ENCODE results near the gene A4GALT. TPM values are rescaled to one million over a fixed set of nuclear protein-coding genes. Genes with fewer than 3 reads are reported as not detected.

A4GALT gene
- total and polyA plus RNA-seq, 2 experiments from 2014 or later = 2.2 to 4.4 TPM

DNA sequence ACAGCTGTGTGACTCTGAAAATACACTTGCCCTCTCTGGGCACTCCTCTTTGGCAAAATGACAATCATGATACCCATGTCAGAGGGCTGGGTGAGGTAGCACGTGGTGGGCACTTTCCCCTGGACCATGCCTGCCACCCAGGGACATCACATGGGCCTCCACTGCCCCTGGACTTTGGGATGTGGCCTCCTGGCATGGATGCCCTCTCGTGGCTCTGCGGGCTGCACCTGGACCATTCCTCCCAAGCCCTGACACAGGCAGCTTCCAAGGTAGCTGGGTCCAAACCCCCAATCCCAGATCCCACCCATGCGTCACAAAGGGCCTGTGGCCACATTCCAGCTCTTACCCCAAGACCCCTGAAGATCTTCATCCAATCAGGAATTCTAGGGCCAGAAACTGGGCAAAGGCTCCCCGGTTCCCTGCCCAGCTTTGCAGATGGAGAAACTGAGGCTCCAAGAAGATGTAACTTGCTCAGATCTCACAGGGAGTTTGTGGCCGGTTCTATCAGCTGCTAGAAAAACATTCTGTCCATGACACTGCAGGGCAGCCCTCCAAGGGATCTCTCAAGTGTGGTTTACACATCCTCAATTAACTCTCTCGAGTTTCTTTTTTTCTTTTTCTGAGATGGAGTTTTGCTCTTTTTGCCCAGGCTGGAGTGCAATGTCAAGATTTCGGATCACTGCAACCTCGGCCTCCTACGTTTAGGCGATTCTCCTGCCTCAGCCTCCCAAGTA is 36.0 kb downstream of the A4GALT start:
- 74% methylated on average over 11 of the region's 11 CpGs for WGBS (ENCODE audit: low lambda C conversion rate, missing lambda C conversion rate)
- Histone ChIP-seq H3K27me3 (no peaks in the 10 kb centered on the region), H2AFZ (no peak overlapping the region), H3K36me3 (replicated peaks; ENCODE audit: insufficient read depth, low read depth) (no peaks in the 10 kb centered on the region), H3K27ac (no peak overlapping the region), H4K20me1 (ENCODE audit: insufficient read depth, poor library complexity, severe bottlenecking) (no peaks in the 10 kb centered on the region), H3K4me1 (ENCODE audit: insufficient read depth) (peaks cover 55% of the 10 kb centered on the region), H3K79me2 (no peaks in the 10 kb centered on the region), H3K9me2 (replicated peaks; ENCODE audit: insufficient read depth) (no peaks in the 10 kb centered on the region), H3K9me3 (ENCODE audit: low read depth) (no peaks in the 10 kb centered on the region), H3K4me2 (no peak overlapping the region), H3K4me3 (no peak overlapping the region)
- TF ChIP-seq EZH2 (IDR thresholded peaks at IDR 0.05; ENCODE audit: borderline replicate concordance) (no peak), EZH2phosphoT487 (IDR thresholded peaks at IDR 0.05; ENCODE audit: low read depth, severe bottlenecking, unreplicated experiment) (no peak)
- TF ChIP-seq, protein P1, sequence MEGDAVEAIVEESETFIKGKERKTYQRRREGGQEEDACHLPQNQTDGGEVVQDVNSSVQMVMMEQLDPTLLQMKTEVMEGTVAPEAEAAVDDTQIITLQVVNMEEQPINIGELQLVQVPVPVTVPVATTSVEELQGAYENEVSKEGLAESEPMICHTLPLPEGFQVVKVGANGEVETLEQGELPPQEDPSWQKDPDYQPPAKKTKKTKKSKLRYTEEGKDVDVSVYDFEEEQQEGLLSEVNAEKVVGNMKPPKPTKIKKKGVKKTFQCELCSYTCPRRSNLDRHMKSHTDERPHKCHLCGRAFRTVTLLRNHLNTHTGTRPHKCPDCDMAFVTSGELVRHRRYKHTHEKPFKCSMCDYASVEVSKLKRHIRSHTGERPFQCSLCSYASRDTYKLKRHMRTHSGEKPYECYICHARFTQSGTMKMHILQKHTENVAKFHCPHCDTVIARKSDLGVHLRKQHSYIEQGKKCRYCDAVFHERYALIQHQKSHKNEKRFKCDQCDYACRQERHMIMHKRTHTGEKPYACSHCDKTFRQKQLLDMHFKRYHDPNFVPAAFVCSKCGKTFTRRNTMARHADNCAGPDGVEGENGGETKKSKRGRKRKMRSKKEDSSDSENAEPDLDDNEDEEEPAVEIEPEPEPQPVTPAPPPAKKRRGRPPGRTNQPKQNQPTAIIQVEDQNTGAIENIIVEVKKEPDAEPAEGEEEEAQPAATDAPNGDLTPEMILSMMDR (IDR thresholded peaks at IDR 0.05; ENCODE audit: poor library complexity) = no peak
- DNase-seq (ENCODE audit: low spot score) = no peak

DNA sequence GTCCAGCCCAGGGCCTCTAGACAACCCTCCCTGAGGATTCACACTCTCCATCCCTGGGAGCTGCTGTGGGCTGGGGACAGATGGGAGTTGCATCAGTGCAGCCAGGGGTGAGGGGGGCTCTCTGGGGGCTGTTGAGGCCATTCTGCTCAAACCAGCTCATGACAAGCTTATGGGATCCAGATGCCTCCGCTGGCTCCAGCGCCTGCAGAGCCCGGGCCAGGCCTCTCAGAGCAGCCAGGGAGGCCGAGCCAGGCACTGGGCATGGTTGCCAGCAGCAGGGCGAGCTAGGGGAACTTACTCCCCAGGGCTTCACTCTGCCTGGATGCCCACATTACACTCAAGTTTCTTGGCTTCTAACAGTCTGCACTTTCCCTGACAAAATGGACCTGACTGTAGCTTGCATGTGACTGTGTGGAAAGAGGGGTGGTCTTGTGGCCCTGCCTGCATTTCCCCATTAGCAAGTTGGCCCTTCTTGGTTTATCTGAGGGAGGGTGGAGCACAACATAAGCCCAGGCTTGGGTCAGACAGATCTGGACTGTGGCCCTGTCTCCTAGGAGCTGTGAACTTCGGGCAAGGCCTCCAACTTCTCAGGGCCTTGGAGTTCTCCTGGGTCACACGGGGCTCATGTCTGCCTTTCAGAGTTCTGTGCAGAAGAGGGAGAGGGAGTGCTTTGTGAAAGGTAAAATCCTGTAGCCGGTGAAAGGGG is 36.9 kb downstream of the A4GALT start:
- Histone ChIP-seq H3K79me2 (no peaks in the 10 kb centered on the region), H4K20me1 (ENCODE audit: insufficient read depth, poor library complexity, severe bottlenecking) (no peaks in the 10 kb centered on the region), H3K36me3 (replicated peaks; ENCODE audit: insufficient read depth, low read depth) (no peaks in the 10 kb centered on the region), H2AFZ (no peak overlapping the region), H3K4me1 (ENCODE audit: insufficient read depth) (peaks cover 49% of the 10 kb centered on the region), H3K27ac (peak overlapping the region; percentile 79), H3K9me2 (replicated peaks; ENCODE audit: insufficient read depth) (no peaks in the 10 kb centered on the region), H3K4me3 (no peak overlapping the region), H3K4me2 (no peak overlapping the region), H3K27me3 (no peaks in the 10 kb centered on the region), H3K9me3 (ENCODE audit: low read depth) (no peaks in the 10 kb centered on the region)
- DNase-seq (ENCODE audit: low spot score) = peak; percentile 53
- TF ChIP-seq EZH2phosphoT487 (IDR thresholded peaks at IDR 0.05; ENCODE audit: low read depth, severe bottlenecking, unreplicated experiment) (no peak), EZH2 (IDR thresholded peaks at IDR 0.05; ENCODE audit: borderline replicate concordance) (no peak)
- TF ChIP-seq, protein P1 (IDR thresholded peaks at IDR 0.05; ENCODE audit: poor library complexity) = no peak
- WGBS (ENCODE audit: low lambda C conversion rate, missing lambda C conversion rate) = 75% methylated on average over 8 of the region's 8 CpGs

DNA sequence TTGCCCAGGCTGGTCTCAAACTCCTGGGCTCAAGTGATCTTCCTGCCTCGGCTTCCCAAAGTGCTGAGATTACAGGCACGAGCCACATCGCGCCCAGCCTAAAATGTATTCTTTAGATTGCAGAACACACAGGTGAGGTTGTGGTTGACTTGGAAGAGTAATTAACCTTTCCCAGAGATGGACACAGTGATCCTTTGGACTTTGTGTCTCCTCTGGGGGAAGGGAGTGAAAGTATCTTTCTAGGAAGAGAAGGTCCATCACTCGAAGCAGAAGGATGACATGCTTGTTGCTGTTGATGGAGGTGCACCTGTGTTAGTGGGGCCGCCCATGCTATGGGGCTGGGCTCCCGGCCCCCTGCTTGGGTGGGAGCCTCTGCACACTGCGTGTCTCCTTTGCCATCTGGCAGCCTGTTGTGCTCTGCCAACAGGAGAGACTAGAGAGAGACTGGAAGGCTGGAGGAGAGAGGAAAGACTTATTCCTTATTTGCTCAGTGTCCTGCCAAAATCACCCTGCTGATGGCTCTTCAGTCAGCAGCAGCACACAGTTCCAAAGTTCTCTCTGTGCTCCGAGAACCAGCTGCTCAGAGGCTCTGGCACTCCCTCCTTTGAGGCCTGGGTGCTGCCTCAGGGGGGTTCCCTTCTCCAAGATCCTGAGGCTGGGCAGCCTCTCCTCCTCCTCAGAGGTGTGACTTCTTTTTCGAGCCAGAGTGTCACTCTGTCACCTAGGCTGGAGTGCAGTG is 38.4 kb downstream of the A4GALT start:
- no peak overlapping the region for H3K4me2 ChIP-seq
- TF ChIP-seq EZH2phosphoT487 (IDR thresholded peaks at IDR 0.05; ENCODE audit: low read depth, severe bottlenecking, unreplicated experiment) = no peak
- TF ChIP-seq EZH2 (IDR thresholded peaks at IDR 0.05; ENCODE audit: borderline replicate concordance) = no peak
- TF ChIP-seq, protein P1 (IDR thresholded peaks at IDR 0.05; ENCODE audit: poor library complexity) = no peak

More for the DNA sequence above, 38.4 kb downstream of the A4GALT start:
- Histone ChIP-seq H3K79me2 (no peaks in the 10 kb centered on the region), H3K27me3 (no peaks in the 10 kb centered on the region), H4K20me1 (ENCODE audit: insufficient read depth, poor library complexity, severe bottlenecking) (no peaks in the 10 kb centered on the region), H2AFZ (no peak overlapping the region), H3K9me2 (replicated peaks; ENCODE audit: insufficient read depth) (no peaks in the 10 kb centered on the region), H3K4me3 (no peak overlapping the region), H3K9me3 (ENCODE audit: low read depth) (no peaks in the 10 kb centered on the region), H3K36me3 (replicated peaks; ENCODE audit: insufficient read depth, low read depth) (no peaks in the 10 kb centered on the region), H3K27ac (peak overlapping the region; percentile 31), H3K4me1 (ENCODE audit: insufficient read depth) (peaks cover 38% of the 10 kb centered on the region)
- DNase-seq (ENCODE audit: low spot score) = no peak
- WGBS (ENCODE audit: low lambda C conversion rate, missing lambda C conversion rate) = 64% methylated on average over 10 of the region's 10 CpGs

All from hepatocyte (in vitro differentiated cells).